HepG2 (cell line): ENCODE data around the gene CDHR3. TPM values are rescaled to one million over a fixed set of nuclear protein-coding genes. Genes with fewer than 3 reads are reported as not detected.

Experiments
- ATAC-seq: fragments of 200-7000 bp; cut with Tn5 transposase; 3 replicates; pipeline ENCODE4 v1.9.1; 2020; ENCODE audit warnings: mild to moderate bottlenecking, moderate library complexity
- BruUV-seq: library from RNA; stranded (reverse); fragments of 400-500 nt; replicated peaks from 2 replicates; lab custom pipeline; 2021; lab: Mats Ljungman, UMichigan
- CTCF ChIA-PET: fragments of 300-600 bp; formaldehyde crosslinking; extraction: SDS; loops from one replicate; lab custom pipeline; 2021; ENCODE audit warnings: low total read pairs, inconsistent platforms, low intra/inter-chr PET ratio; lab: Yijun Ruan, JAX
- POLR2A ChIA-PET: fragments of 350-600 bp; sonication (Branson Sonifier 250); formaldehyde crosslinking; loops from one replicate; lab custom pipeline; 2020; ENCODE audit warnings: antibody characterized with exemption, inconsistent platforms; lab: Yijun Ruan, JAX
- DNase-seq: peaks from one replicate; pipeline ENCODE4 v3.0.0-alpha.2; 2015; ENCODE audit warnings: low spot score
- FAIRE-seq: peaks from 3 replicates; lab custom pipeline; 2011; peaks lifted over from hg19 to GRCh38; lab: Jason Lieb, UNC
- H2AFZ ChIP-seq: one replicate; pipeline ENCODE4 v1.6.1; 2011; ENCODE audit warnings: low read length, inconsistent platforms
- H3K27ac ChIP-seq: fragments of 300-600 bp; 3 replicates; pipeline ENCODE4 v1.8.0; 2011; ENCODE audit warnings: mixed run types, mild to moderate bottlenecking, mixed read lengths, low read length, inconsistent platforms; ENCODE audit not compliant: insufficient read depth; ENCODE audit errors: extremely low read length
- H3K27me3 ChIP-seq, 2 experiments: fragments of 200-600 bp in 1 of 2; 2 replicates in 1 of 2; 3 replicates in 1 of 2; pipeline versions ENCODE4 v1.6.0 to v1.8.0; 2011; ENCODE audit warnings: low read length in 2 of 2, mild to moderate bottlenecking in 2 of 2, moderate library complexity in 2 of 2, inconsistent platforms in 1 of 2; ENCODE audit not compliant: insufficient read depth in 2 of 2, control insufficient read depth in 1 of 2
- H3K36me3 ChIP-seq, 2 experiments: fragments of 200-600 bp in 1 of 2; replicated peaks in 1 of 2; 2 replicates in 1 of 2; 3 replicates in 1 of 2; pipeline versions ENCODE4 v1.5.1 to v1.8.0; 2011; ENCODE audit warnings: low read length in 2 of 2, inconsistent platforms in 1 of 2; ENCODE audit not compliant: insufficient read depth in 2 of 2, control insufficient read depth in 1 of 2
- H3K4me1 ChIP-seq: 2 replicates; pipeline ENCODE4 v1.5.1; 2012; ENCODE audit warnings: low read length, inconsistent platforms; ENCODE audit not compliant: insufficient read depth
- H3K4me2 ChIP-seq: 2 replicates; pipeline ENCODE4 v1.6.0; 2011; ENCODE audit warnings: low read depth, low read length, inconsistent platforms
- H3K4me3 ChIP-seq, 3 experiments: fragments of 200-600 bp in 1 of 3; sonication (generic), shearing (Covaris generic) in 1 of 3; replicated peaks in 1 of 3; 2 replicates each; pipeline ENCODE4 v1.5.1; 2011 to 2016; ENCODE audit warnings: low read length in 3 of 3, inconsistent platforms in 2 of 3, low read depth in 2 of 3, mild to moderate bottlenecking in 2 of 3, control low read depth in 1 of 3, mixed read lengths in 1 of 3; ENCODE audit not compliant: insufficient read depth in 1 of 3
- H3K79me2 ChIP-seq: one replicate; pipeline ENCODE4 v1.6.1; 2011; ENCODE audit warnings: low read length, inconsistent platforms; ENCODE audit not compliant: insufficient read depth
- H3K9ac ChIP-seq: 2 replicates; pipeline ENCODE4 v1.6.0; 2011; ENCODE audit warnings: mild to moderate bottlenecking, low read depth, low read length, inconsistent platforms; ENCODE audit not compliant: insufficient read depth
- H3K9me3 ChIP-seq: 2 replicates; pipeline ENCODE4 v1.5.1; 2012; ENCODE audit warnings: mild to moderate bottlenecking, low read length
- H4K20me1 ChIP-seq: 2 replicates; pipeline ENCODE4 v1.6.0; 2011; ENCODE audit warnings: inconsistent platforms, mild to moderate bottlenecking, low read length, moderate library complexity; ENCODE audit not compliant: insufficient read depth
- ADNP ChIP-seq: sonication (generic); formaldehyde crosslinking; IDR thresholded peaks from 2 replicates; pipeline ENCODE4 v1.4.0; 2020; ENCODE audit warnings: missing genetic modification reagents
- CHD2 ChIP-seq: IDR thresholded peaks from 2 replicates; pipeline ENCODE4 v1.6.1; 2011; ENCODE audit warnings: low read depth, low read length, improper control_type of control experiment
- GABPA ChIP-seq, 2 experiments: IDR thresholded peaks; 2 replicates each; pipeline ENCODE4 v1.6.1; 2011 to 2016; ENCODE audit warnings: low read depth in 2 of 2, low read length in 1 of 2, missing biosample characterization in 1 of 2, missing genetic modification characterization in 1 of 2
- KDM3A ChIP-seq: IDR thresholded peaks from 2 replicates; pipeline ENCODE4 v1.6.1; 2018; ENCODE audit warnings: low read depth, missing compliant biosample characterization
- LBX2 ChIP-seq: sonication (generic); formaldehyde crosslinking; IDR thresholded peaks from 2 replicates; pipeline ENCODE4 v1.5.0; 2020; ENCODE audit warnings: missing genetic modification reagents, mild to moderate bottlenecking, borderline replicate concordance
- MATR3 ChIP-seq: sonication (generic); formaldehyde crosslinking; IDR thresholded peaks from 2 replicates; pipeline ENCODE4 v1.4.0; 2020; ENCODE audit warnings: missing genetic modification reagents
- MIXL1 ChIP-seq: IDR thresholded peaks from 2 replicates; pipeline ENCODE4 v1.6.1; 2016
- POGK ChIP-seq: sonication (generic); formaldehyde crosslinking; conservative IDR thresholded peaks from 2 replicates; pipeline ENCODE4 v1.8.0; 2022; ENCODE audit warnings: mild to moderate bottlenecking, moderate library complexity, missing genetic modification reagents
- REPIN1 ChIP-seq: sonication (generic); formaldehyde crosslinking; IDR thresholded peaks from 2 replicates; pipeline ENCODE4 v1.8.0; 2022; ENCODE audit warnings: missing genetic modification reagents, low read depth, mild to moderate bottlenecking, borderline replicate concordance
- TGIF2 ChIP-seq: IDR thresholded peaks from 2 replicates; pipeline ENCODE4 v1.6.1; 2016; ENCODE audit warnings: control low read depth, missing compliant biosample characterization
- TOE1 ChIP-seq: sonication (generic); formaldehyde crosslinking; IDR thresholded peaks from 2 replicates; pipeline ENCODE4 v1.4.0; 2020; ENCODE audit warnings: mild to moderate bottlenecking, missing genetic modification reagents
- ZFP62 ChIP-seq: sonication (generic); formaldehyde crosslinking; IDR thresholded peaks from 2 replicates; pipeline ENCODE4 v1.4.0; 2020; ENCODE audit warnings: missing genetic modification reagents
- ZNF207 ChIP-seq: fragments of 450-650 bp; IDR thresholded peaks from 2 replicates; pipeline ENCODE4 v1.6.1; 2016; ENCODE audit warnings: antibody characterized with exemption, borderline replicate concordance
- ZNF441 ChIP-seq: sonication (generic); formaldehyde crosslinking; IDR thresholded peaks from 2 replicates; pipeline ENCODE4 v1.7.0; 2021; ENCODE audit warnings: missing genetic modification reagents, borderline replicate concordance
- ZNF574 ChIP-seq: sonication (generic); formaldehyde crosslinking; IDR thresholded peaks from 2 replicates; pipeline ENCODE4 v1.4.0; 2020; ENCODE audit warnings: missing genetic modification reagents
- ZNF619 ChIP-seq: sonication (generic); formaldehyde crosslinking; IDR thresholded peaks from 2 replicates; pipeline ENCODE4 v1.4.0; 2020; ENCODE audit warnings: mild to moderate bottlenecking, missing genetic modification reagents
- ZNF781 ChIP-seq: sonication (generic); formaldehyde crosslinking; IDR thresholded peaks from 2 replicates; pipeline ENCODE4 v1.5.1; 2020; ENCODE audit warnings: borderline replicate concordance, mild to moderate bottlenecking, missing genetic modification reagents; ENCODE audit errors: not compliant biosample characterization
- ZNF841 ChIP-seq: sonication (generic); formaldehyde crosslinking; IDR thresholded peaks from 2 replicates; pipeline ENCODE4 v1.8.1; 2023; ENCODE audit warnings: missing genetic modification reagents, borderline replicate concordance
- ZSCAN20 ChIP-seq: sonication (generic); formaldehyde crosslinking; IDR thresholded peaks from 2 replicates; pipeline ENCODE4 v1.4.0; 2020; ENCODE audit warnings: missing genetic modification reagents, mild to moderate bottlenecking, borderline replicate concordance
- WGBS: methylation state at CpG from one replicate; pipeline ENCODE4 v1.1.6; 2017; ENCODE audit warnings: low lambda C conversion rate; 5-methylcytosine and 5-hydroxymethylcytosine counted together
- in situ Hi-C: cut with HindIII; loops from 2 replicates; pipeline ENCODE4 v1.10.0; 2017; ENCODE audit warnings: low pct_unique_long_range_greater_than_20kb; ENCODE audit not compliant: extremely low pct_ligation_motif_present
- intact Hi-C: fragments of 100-400 bp; cut with micrococcal nuclease; formaldehyde crosslinking; loops from one replicate; pipeline ENCODE4 v1.10.0; 2022; ENCODE audit not compliant: unreplicated experiment
- polyA plus RNA-seq, 8 experiments: library from polyadenylated mRNA; depleted of rRNA in 3 of 8; stranded (reverse) in 7 of 8; unstranded in 1 of 8; fragments of >200 nt; fragmentation: Illumina TruSeq in 4 of 8; extraction: Trizol in 4 of 8; gene quantifications; 2 replicates each; pipeline versions ENCODE4 v1.2.1 to v1.2.3, GENCODE V29; 2011 to 2016; ENCODE audit warnings: low read depth in 4 of 8, missing spikeins in 1 of 8, mixed read lengths in 1 of 8; ENCODE audit not compliant: insufficient read depth in 1 of 8
- total RNA-seq, 5 experiments: library from RNA; depleted of rRNA; stranded (reverse); fragments of >200 nt; fragmentation: Illumina TruSeq; extraction: Trizol; gene quantifications; 2 replicates each; pipeline ENCODE4 v1.2.3, GENCODE V29; 2016; ENCODE audit warnings: low read depth in 1 of 5

Gene CDHR3
- total and polyA plus RNA-seq, 2 of the 13 experiments (the other 11 are each of a cell fraction or from before 2014, with no cell fraction given), result 6.5 to 11.8 TPM

- TF ChIP-seq REPIN1 (CRISPR knock-in tag) (no peak), ZNF574 (no peak), ZNF619 (no peak), ZSCAN20 (CRISPR knock-in tag) (no peak), KDM3A (no peak), ZFP62 (CRISPR knock-in tag) (no peak), LBX2 (CRISPR knock-in tag) (no peak)
Measured at GRCh38 chr7:106048706-106049020, 85.6 kb downstream of the CDHR3 start (continued).

DNA sequence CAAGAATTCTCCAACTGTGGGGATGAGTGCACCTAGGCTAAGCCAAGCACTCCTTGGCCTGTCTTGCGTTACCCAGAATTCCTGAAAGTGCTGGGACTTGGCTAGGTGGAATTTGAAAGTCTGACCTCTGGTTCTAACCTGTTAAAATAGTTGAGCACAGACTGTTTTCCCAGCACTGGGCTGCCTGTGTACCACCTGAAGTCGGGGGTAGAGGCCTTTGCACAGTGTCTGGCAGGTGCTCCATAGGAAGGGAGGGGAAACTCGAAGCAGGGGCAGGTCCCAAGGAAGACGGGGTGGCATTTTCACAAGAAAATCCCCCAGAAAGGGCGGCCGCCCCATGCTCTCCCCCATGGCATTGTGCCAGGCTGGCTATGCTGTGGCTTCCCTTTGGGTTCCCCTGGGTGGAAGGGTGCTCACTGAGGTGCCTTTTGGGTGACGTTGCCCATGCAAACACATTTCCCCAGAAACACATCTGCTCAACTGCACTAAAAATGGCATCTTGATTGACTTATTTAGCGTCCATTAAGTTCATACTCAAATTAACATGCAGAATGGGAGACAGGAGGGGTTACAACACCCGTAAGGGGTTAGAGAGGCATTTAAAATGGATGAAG, 86.2 kb downstream of the CDHR3 start:
- H4K20me1 ChIP-seq, result no peaks in the 10 kb centered on the region
- no peaks in the 10 kb centered on the region for H3K36me3 ChIP-seq
- H3K4me2 ChIP-seq, result no peak overlapping the region
- no peak for FAIRE-seq
- peaks cover 17% of the 10 kb centered on the region for H3K4me1 ChIP-seq
- no peaks in the 10 kb centered on the region for H3K9me3 ChIP-seq
- WGBS, result 37% methylated on average over 9 of the region's 9 CpGs
- no peak overlapping the region for H3K4me3 ChIP-seq
- H3K9ac ChIP-seq, result no peak overlapping the region
- ChIA-PET CTCF (no interaction called here), POLR2A (no interaction called here)
- no peak overlapping the region for H3K27ac ChIP-seq
- peaks cover 0 to 28% of the 10 kb centered on the region in 2 experiments for H3K27me3 ChIP-seq
- no peak overlapping the region for H2AFZ ChIP-seq
- DNase-seq, result no peak
- in situ Hi-C loops, result no loop called here
- H3K79me2 ChIP-seq, result no peaks in the 10 kb centered on the region
- no TSS peak for BruUV-seq
- intact Hi-C loops, result no loop called here
- no peak for ATAC-seq
- TF ChIP-seq ADNP (CRISPR knock-in tag) (no peak), ZNF207 (no peak), POGK (CRISPR knock-in tag) (no peak), GABPA (IDR thresholded peaks at IDR 0.05; ENCODE audit: low read depth, low read length) (no peak), GABPA (CRISPR knock-in tag; IDR thresholded peaks at IDR 0.05; ENCODE audit: low read depth) (no peak), MATR3 (no peak), ZNF441 (CRISPR knock-in tag) (no peak), MIXL1 (CRISPR knock-in tag) (no peak), TGIF2 (no peak), ZNF841 (CRISPR knock-in tag) (no peak), CHD2 (no peak), TOE1 (no peak), ZNF781 (no peak)
